Naive thymus-derived CD4-positive, alpha-beta T cell (primary cell): Measurements from ENCODE around the gene ARID5B. TPM values are rescaled to one million over a fixed set of nuclear protein-coding genes. Genes with fewer than 3 reads are reported as not detected.
A peak's percentile ranks its signal among the peaks of the same experiment; 100 is the strongest.

Source experiments
- ATAC-seq: fragments of 150-1000 bp; cut with Tn5 transposase; 2 replicates; pipeline ENCODE4 v1.10.0; 2021; ENCODE audit warnings: mild to moderate bottlenecking, moderate library complexity
- CTCF ChIA-PET: fragments of 350-600 bp; sonication (Branson Sonifier 250); formaldehyde crosslinking; loops from one replicate; lab custom pipeline; 2021; ENCODE audit warnings: antibody characterized with exemption; lab: Charles Lee
- POLR2A ChIA-PET: fragments of 350-600 bp; sonication (Branson Sonifier 250); formaldehyde crosslinking; loops from one replicate; lab custom pipeline; 2021; ENCODE audit warnings: antibody characterized with exemption, inconsistent platforms; lab: Charles Lee
- DNase-seq, 9 donors: peaks; one replicate each; pipeline versions ENCODE4 v3.0.0 to v3.0.0-alpha.2; 2020 to 2022; ENCODE audit warnings: mixed read lengths in 1 of 9
- H3K27ac ChIP-seq: one replicate; pipeline ENCODE4 v1.7.0; 2013; ENCODE audit warnings: mild to moderate bottlenecking, low read depth, low read length, moderate library complexity
- H3K27me3 ChIP-seq, 2 donors: one replicate each; pipeline ENCODE4 v1.7.0; 2013; ENCODE audit warnings: low read length in 2 of 2, mild to moderate bottlenecking in 2 of 2, moderate library complexity in 2 of 2; ENCODE audit not compliant: control insufficient read depth in 2 of 2, insufficient read depth in 2 of 2
- H3K36me3 ChIP-seq, 3 experiments: 1 replicate in 2 of 3; 2 replicates in 1 of 3; pipeline ENCODE4 v1.7.0; 2013; ENCODE audit warnings: low read length in 3 of 3, mild to moderate bottlenecking in 3 of 3, moderate library complexity in 1 of 3; ENCODE audit not compliant: insufficient read depth in 3 of 3, control insufficient read depth in 2 of 3
- H3K4me1 ChIP-seq, 2 donors: one replicate each; pipeline ENCODE4 v1.7.0; 2013; ENCODE audit warnings: low read length in 2 of 2, mild to moderate bottlenecking in 2 of 2, moderate library complexity in 1 of 2; ENCODE audit not compliant: control insufficient read depth in 2 of 2, insufficient read depth in 2 of 2
- H3K4me3 ChIP-seq: 2 replicates; pipeline ENCODE4 v1.7.0; 2013; ENCODE audit warnings: mild to moderate bottlenecking, low read length
- H3K9me3 ChIP-seq, 3 experiments: 1 replicate in 2 of 3; 2 replicates in 1 of 3; pipeline ENCODE4 v1.7.0; 2013; ENCODE audit warnings: low read length in 3 of 3; ENCODE audit not compliant: control insufficient read depth in 2 of 3
- H3K27ac Mint-ChIP-seq, 9 donors: one replicate each; pipeline ENCODE4 v1.8.0; 2020 to 2022; ENCODE audit warnings: mixed read lengths in 9 of 9, mild to moderate bottlenecking in 8 of 9, moderate library complexity in 5 of 9, inconsistent platforms in 2 of 9
- H3K27me3 Mint-ChIP-seq, 5 donors: one replicate each; pipeline ENCODE4 v1.8.0; 2021 to 2022; ENCODE audit warnings: mixed read lengths in 5 of 5, mild to moderate bottlenecking in 1 of 5
- H3K36me3 Mint-ChIP-seq, 5 donors: one replicate each; pipeline ENCODE4 v1.8.0; 2020 to 2022; ENCODE audit warnings: mixed read lengths in 5 of 5, mild to moderate bottlenecking in 3 of 5, inconsistent platforms in 1 of 5
- H3K4me1 Mint-ChIP-seq, 7 donors: one replicate each; pipeline ENCODE4 v1.8.0; 2020 to 2022; ENCODE audit warnings: mixed read lengths in 7 of 7, mild to moderate bottlenecking in 3 of 7, inconsistent platforms in 1 of 7
- H3K4me3 Mint-ChIP-seq, 10 donors: one replicate each; pipeline ENCODE4 v1.8.0; 2020 to 2022; ENCODE audit warnings: mild to moderate bottlenecking in 10 of 10, mixed read lengths in 10 of 10, moderate library complexity in 6 of 10, inconsistent platforms in 2 of 10
- H3K9me3 Mint-ChIP-seq, 11 donors: one replicate each; pipeline ENCODE4 v1.8.0; 2020 to 2022; ENCODE audit warnings: mixed read lengths in 11 of 11, mild to moderate bottlenecking in 4 of 11, inconsistent platforms in 1 of 11, moderate library complexity in 1 of 11
- intact Hi-C, 2 donors: fragments of 100-400 bp; cut with micrococcal nuclease; formaldehyde crosslinking; loops; one replicate each; pipeline ENCODE4 v1.15.1; 2023
- polyA plus RNA-seq, 2 donors: library from polyadenylated mRNA; unstranded; fragments of 300-500 nt; fragmentation: Illumina TruSeq; gene quantifications; one replicate each; pipeline ENCODE4 v1.2.3, GENCODE V29; 2021
- total RNA-seq, 6 experiments: library from RNA in 5 of 6; stranded (reverse) in 5 of 6; gene quantifications; 1 replicate in 5 of 6; 2 replicates in 1 of 6; pipeline ENCODE4 v1.2.3 and lab custom pipeline; 2021 to 2026

The ARID5B gene
- total and polyA plus RNA-seq, 7 experiments from 2014 or later, result 18.6 to 60.8 (median 47.4) TPM

DNA sequence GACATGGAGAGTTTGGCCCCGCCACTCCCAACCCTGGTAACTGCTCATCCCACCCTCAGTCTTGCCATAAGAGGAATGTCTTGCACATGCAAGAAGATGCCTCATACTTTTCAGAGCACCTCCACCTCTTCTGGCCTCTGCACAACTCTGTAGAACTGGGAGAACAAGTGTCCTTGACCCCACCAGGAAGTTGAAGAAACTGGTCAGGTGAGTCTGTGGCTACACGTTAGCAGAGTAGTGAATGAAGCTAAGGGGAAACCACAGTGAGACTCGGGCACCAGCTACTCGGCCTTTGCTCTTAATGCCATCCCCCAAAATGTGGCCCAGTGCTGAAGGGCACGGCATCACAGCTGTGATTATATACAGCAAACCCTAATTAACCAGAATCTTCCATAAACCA, 110.1 kb downstream of the ARID5B start:
- no peaks in the 10 kb centered on the region for H3K27me3 Mint-ChIP-seq
- H3K36me3 Mint-ChIP-seq, result peaks cover 16 to 65% (median 57%) of the 10 kb centered on the region in 5 donors
- Histone ChIP-seq H3K4me1 (no peaks in the 10 kb centered on the region), H3K27ac (no peak overlapping the region), H3K9me3 (no peaks in the 10 kb centered on the region), H3K36me3 (peaks cover 0 to 15% (median 6%) of the 10 kb centered on the region in 3 experiments), H3K27me3 (no peaks in the 10 kb centered on the region), H3K4me3 (no peak overlapping the region)
- H3K4me1 Mint-ChIP-seq, result peaks cover 12 to 59% (median 30%) of the 10 kb centered on the region in 7 donors
- no peak overlapping the region for H3K4me3 Mint-ChIP-seq
- H3K9me3 Mint-ChIP-seq, result no peaks in the 10 kb centered on the region
- ATAC-seq (no peak), DNase-seq (no peak)
- intact Hi-C loops, result loop anchor here in 1 of 2 donors (2.0 kb wide), 1 partner anchor 17 kb away; no protein-coding TSS in a partner anchor
- ChIA-PET CTCF (interaction anchor here (0.7 kb wide), 1 partner anchor 9 kb away, joined by 5 read pairs; no protein-coding TSS in a partner anchor), POLR2A (interaction anchor here (1.1 kb wide), 1 partner anchor 14 kb away, joined by 3 read pairs; no protein-coding TSS in a partner anchor)
- peak overlapping the region in 2 of 9 donors; percentile 12 to 52 for H3K27ac Mint-ChIP-seq

DNA sequence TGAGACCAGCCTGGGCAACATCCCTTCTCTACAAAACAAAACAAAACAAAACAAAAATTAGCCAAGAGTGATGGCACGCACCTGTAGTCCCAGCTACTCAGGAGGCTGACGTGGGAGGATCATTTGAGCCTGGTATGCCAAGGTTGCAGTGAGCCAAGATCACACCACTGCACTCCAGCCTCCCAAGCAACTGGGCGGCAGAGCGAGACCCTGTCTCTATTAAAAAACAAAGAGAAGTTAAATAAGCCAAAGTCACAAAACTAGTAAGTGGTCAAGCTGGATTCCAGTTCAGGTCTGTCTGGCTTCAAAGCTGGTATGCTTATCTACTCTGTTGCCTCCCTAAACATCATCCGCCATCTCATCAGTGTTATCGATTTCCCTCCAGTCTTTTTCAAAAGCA, 110.8 kb downstream of the ARID5B start:
- Mint-ChIP-seq H3K9me3 (no peaks in the 10 kb centered on the region), H3K27me3 (no peaks in the 10 kb centered on the region), H3K4me3 (no peak overlapping the region), H3K27ac (no peak overlapping the region), H3K36me3 (peaks cover 16 to 62% (median 51%) of the 10 kb centered on the region in 5 donors), H3K4me1 (peaks cover 14 to 57% (median 31%) of the 10 kb centered on the region in 7 donors)
- ChIA-PET POLR2A (interaction anchor here (1.1 kb wide), 1 partner anchor 13 kb away, joined by 3 read pairs; no protein-coding TSS in a partner anchor), CTCF (interaction anchor here (0.7 kb wide), 1 partner anchor 9 kb away, joined by 5 read pairs; no protein-coding TSS in a partner anchor)
- no peaks in the 10 kb centered on the region for H3K4me1 ChIP-seq
- no peak for DNase-seq
- no peak overlapping the region for H3K27ac ChIP-seq
- H3K36me3 ChIP-seq, result peaks cover 0 to 15% (median 6%) of the 10 kb centered on the region in 3 experiments
- ATAC-seq, result no peak
- intact Hi-C loops, result no loop called here
- no peak overlapping the region for H3K4me3 ChIP-seq
- H3K27me3 ChIP-seq, result no peaks in the 10 kb centered on the region
- no peaks in the 10 kb centered on the region for H3K9me3 ChIP-seq

DNA sequence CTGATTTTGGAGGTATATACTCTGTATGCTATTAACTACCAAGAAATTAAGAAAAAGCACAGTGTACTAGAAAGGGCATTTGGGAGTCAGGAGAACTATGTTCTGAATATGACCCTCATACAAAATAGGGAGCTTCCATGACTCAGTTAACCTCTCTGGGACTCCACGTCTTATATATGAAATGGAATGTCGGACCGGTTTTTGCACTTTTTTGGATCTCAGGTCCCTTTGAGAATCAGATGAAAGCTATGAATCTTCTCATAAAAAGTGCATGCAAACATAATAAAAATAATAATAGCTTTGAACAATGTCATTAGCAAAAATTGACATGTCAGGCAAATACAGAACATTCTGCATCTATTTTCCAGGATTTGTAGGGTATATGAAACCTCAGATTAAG, 113.0 kb downstream of the ARID5B start:
- Histone ChIP-seq H3K4me3 (no peak overlapping the region), H3K27ac (no peak overlapping the region), H3K4me1 (no peaks in the 10 kb centered on the region), H3K27me3 (no peaks in the 10 kb centered on the region), H3K9me3 (no peaks in the 10 kb centered on the region), H3K36me3 (peaks cover 0 to 15% (median 6%) of the 10 kb centered on the region in 3 experiments)
- POLR2A ChIA-PET, result interaction anchor here (0.8 kb wide), 1 partner anchor 8 kb away, joined by 3 read pairs; no protein-coding TSS in a partner anchor
- no peak overlapping the region for H3K27ac Mint-ChIP-seq
- no peaks in the 10 kb centered on the region for H3K9me3 Mint-ChIP-seq
- CTCF ChIA-PET, result no interaction called here
- peaks cover 8 to 54% (median 38%) of the 10 kb centered on the region in 5 donors for H3K36me3 Mint-ChIP-seq
- DNase-seq (no peak), ATAC-seq (no peak)
- intact Hi-C loops, result no loop called here
- no peaks in the 10 kb centered on the region for H3K27me3 Mint-ChIP-seq
- no peak overlapping the region for H3K4me3 Mint-ChIP-seq
- peaks cover 15 to 57% (median 36%) of the 10 kb centered on the region in 7 donors for H3K4me1 Mint-ChIP-seq

DNA sequence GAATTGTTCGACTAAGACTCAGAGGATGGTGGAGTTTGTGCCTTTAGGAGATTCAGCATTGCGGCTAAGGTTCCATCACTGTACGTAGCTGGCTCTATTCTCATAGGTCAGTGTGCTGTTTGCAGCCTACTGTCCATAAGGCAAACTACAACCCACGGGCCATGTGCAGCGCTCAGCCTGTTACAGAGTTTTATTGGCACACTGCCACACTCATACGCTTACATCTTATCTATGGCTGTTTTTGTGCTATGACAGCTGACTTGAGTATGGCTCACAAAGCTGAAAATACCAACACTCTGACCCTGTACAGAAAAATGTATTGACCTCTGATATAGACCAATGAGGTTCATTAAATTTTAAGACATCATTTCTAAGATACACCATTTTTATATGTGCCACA, 114.5 kb downstream of the ARID5B start:
- peak overlapping the region in 1 of 9 donors; percentile 21 for H3K27ac Mint-ChIP-seq
- no peaks in the 10 kb centered on the region for H3K27me3 ChIP-seq
- no peaks in the 10 kb centered on the region for H3K27me3 Mint-ChIP-seq
- H3K4me3 Mint-ChIP-seq, result no peak overlapping the region
- H3K27ac ChIP-seq, result no peak overlapping the region
- H3K36me3 Mint-ChIP-seq, result peaks cover 5 to 45% (median 30%) of the 10 kb centered on the region in 5 donors
- ATAC-seq (no peak), DNase-seq (no peak)
- no peaks in the 10 kb centered on the region for H3K9me3 Mint-ChIP-seq
- no peaks in the 10 kb centered on the region for H3K4me1 ChIP-seq
- H3K4me1 Mint-ChIP-seq, result peaks cover 14 to 57% (median 40%) of the 10 kb centered on the region in 7 donors
- intact Hi-C loops, result loop anchor here in 1 of 2 donors (2.0 kb wide), 1 partner anchor 13 kb away; no protein-coding TSS in a partner anchor
- H3K36me3 ChIP-seq, result peaks cover 0 to 14% (median 6%) of the 10 kb centered on the region in 3 experiments
- H3K9me3 ChIP-seq, result no peaks in the 10 kb centered on the region
- CTCF ChIA-PET, result no interaction called here
- POLR2A ChIA-PET, result no interaction called here
- no peak overlapping the region for H3K4me3 ChIP-seq

DNA sequence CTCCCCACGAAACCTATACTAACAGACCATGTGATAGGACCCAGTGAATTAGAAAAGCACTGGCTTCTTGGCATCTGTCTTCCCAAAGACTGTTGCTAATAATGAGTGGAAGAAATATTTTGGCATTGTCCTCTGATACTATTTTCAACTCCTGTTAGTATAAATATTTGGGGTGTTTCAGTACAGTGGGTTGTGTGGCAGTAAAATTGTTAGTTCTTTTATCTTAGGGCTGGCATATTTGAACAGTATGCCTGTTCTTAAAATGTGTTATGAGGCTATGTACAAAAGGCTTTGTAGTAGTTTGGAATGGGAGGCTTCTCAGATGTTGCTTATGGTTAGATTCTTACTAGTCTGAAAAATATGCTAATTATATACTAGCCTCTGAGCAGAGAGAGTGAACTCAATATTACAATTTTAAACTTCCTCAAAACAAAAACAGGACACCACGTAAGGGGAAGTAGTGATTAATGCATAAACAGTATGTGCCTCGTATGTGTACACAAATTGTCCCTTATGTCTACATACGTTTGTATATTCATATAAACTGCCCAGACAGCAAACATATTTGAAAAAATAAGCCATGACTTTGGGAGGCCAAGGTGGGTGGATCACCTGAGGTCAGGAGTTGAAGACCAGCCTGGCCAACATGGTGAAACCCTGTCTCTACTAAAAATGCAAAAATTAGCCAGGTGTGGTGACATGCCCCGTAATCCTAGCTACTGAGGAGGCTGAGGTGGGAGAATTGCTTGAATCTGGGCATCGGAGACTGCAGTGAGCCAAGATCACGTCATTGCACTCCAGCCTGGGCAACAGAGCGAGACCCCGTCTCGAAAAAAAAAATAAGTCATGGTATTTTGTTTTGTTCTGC, 115.4 kb downstream of the ARID5B start:
- peak; percentile 82 for ATAC-seq
- Mint-ChIP-seq H3K9me3 (no peaks in the 10 kb centered on the region), H3K27ac (peak overlapping the region in 4 of 9 donors; percentile 19 to 66 (median 48)), H3K4me3 (no peak overlapping the region), H3K27me3 (no peaks in the 10 kb centered on the region), H3K36me3 (peaks cover 5 to 41% (median 23%) of the 10 kb centered on the region in 5 donors), H3K4me1 (peaks cover 14 to 53% (median 41%) of the 10 kb centered on the region in 7 donors)
- Histone ChIP-seq H3K9me3 (no peaks in the 10 kb centered on the region), H3K27me3 (no peaks in the 10 kb centered on the region), H3K27ac (no peak overlapping the region), H3K36me3 (peaks cover 0 to 6% (median 6%) of the 10 kb centered on the region in 3 experiments), H3K4me3 (no peak overlapping the region), H3K4me1 (no peaks in the 10 kb centered on the region)
- CTCF ChIA-PET, result no interaction called here
- POLR2A ChIA-PET, result no interaction called here
- intact Hi-C loops, result loop anchor here in 1 of 2 donors (2.0 kb wide), 1 partner anchor 14 kb away; no protein-coding TSS in a partner anchor
- DNase-seq, result no peak

GRCh38 chr10:62017491-62017870, 116.0 kb downstream of the ARID5B start:
- no peaks in the 10 kb centered on the region for H3K27me3 Mint-ChIP-seq
- CTCF ChIA-PET, result no interaction called here
- no peak overlapping the region for H3K27ac ChIP-seq
- no peak overlapping the region for H3K4me3 ChIP-seq
- no peak for ATAC-seq
- no peaks in the 10 kb centered on the region for H3K27me3 ChIP-seq
- peak overlapping the region in 1 of 9 donors; percentile 19 for H3K27ac Mint-ChIP-seq
- peaks cover 14 to 57% (median 42%) of the 10 kb centered on the region in 7 donors for H3K4me1 Mint-ChIP-seq
- POLR2A ChIA-PET, result interaction anchor here (1.1 kb wide), 1 partner anchor 26 kb away, joined by 3 read pairs; no protein-coding TSS in a partner anchor
- H3K9me3 Mint-ChIP-seq, result no peaks in the 10 kb centered on the region
- H3K4me1 ChIP-seq, result no peaks in the 10 kb centered on the region
- H3K9me3 ChIP-seq, result no peaks in the 10 kb centered on the region
- H3K36me3 Mint-ChIP-seq, result peaks cover 0 to 40% (median 18%) of the 10 kb centered on the region in 5 donors
- intact Hi-C loops, result loop anchor here in 1 of 2 donors (2.0 kb wide), 1 partner anchor 15 kb away; no protein-coding TSS in a partner anchor
- H3K4me3 Mint-ChIP-seq, result peak overlapping the region in 1 of 10 donors; percentile 14
- no peak for DNase-seq
- H3K36me3 ChIP-seq, result peaks cover 0 to 6% (median under 1%) of the 10 kb centered on the region in 3 experiments
